UCSD-AML1 (cell line): Measurements from ENCODE around the gene SRGAP3.

Experiments
- DNase-seq: peaks from one replicate; lab custom pipeline; 2025; ENCODE audit not compliant: unreplicated experiment; lab: John Stamatoyannopoulos, UW

SRGAP3 gene

DNA sequence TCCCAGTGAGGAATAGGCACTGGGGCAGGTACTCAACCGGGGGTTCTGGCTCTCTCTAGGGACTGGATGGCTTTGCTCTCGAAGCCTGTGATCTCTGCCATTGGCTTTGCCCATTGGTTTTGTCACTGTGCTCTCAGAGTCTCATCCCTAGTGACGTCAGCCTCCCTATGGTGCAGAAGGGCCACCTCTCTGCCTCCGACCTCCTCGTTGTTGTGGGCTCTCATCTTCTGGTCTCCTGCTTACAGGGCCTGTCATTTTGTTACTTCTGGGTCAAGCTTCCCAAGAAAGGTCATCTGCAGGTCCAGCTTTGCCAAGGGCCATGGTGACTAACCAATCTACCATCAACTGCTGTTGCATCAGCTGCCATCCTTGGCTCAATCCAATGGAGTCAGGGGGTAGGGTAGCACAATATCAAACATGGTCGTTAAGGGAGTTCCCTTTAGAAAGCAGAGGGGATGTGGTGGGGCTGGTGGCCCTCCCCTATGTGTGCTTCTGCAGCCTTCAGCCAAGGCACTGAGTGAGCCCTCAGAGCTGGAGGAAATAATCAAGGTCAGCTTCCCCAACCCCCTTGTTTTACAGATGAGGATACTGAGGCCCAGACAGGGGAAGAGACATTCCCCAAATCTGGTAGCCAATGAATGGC, 272.8 kb downstream of the SRGAP3 start:
- no peak for DNase-seq

- DNase-seq: no peak
Measured at GRCh38 chr3:8975081-8976020, 274.1 kb downstream of the SRGAP3 start.

DNA sequence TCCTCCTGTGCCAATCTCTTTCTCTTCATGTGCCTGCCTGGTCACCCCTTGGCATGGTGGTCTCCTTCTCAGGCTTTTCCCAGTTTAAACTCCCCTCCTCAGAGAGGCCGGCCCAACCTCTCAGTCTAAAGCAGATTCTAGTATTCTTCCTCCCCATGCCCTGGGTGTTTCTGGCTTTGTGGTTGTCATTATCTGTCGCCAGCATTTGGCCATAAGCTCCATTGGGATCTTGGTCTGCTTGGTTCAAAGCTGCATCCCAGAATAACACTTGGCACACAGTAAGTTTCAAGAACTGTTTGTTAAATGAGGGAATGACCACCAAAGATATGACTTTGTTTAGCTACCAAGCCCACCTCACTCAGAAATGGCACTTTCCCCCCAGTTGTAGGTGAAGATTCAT, 275.0 kb downstream of the SRGAP3 start:
- DNase-seq: no peak

DNA sequence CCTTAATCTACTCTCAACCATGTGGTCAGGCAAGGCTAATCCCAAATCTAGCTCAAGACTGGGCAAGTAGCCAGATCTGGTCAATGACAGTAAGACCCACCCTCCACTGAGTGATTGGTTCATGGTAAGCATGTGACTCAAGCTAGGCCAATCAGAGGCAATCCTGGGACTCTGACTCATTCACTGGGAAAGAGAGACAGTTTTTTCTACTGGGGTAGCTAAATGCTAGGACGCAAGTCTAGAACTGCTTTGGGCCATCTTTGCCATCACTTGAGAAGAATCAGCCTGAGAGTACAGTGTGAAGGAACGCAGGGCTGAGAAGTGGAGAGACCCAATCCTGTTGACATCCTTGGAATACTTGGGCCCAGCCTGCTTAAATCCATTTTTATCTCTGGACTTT, 276.8 kb downstream of the SRGAP3 start:
- DNase-seq: no peak

GRCh38 chr3:8970971-8971589, 278.4 kb downstream of the SRGAP3 start:
- peak; percentile 44 for DNase-seq

GRCh38 chr3:8969241-8969640, 280.2 kb downstream of the SRGAP3 start:
- DNase-seq: no peak

DNA sequence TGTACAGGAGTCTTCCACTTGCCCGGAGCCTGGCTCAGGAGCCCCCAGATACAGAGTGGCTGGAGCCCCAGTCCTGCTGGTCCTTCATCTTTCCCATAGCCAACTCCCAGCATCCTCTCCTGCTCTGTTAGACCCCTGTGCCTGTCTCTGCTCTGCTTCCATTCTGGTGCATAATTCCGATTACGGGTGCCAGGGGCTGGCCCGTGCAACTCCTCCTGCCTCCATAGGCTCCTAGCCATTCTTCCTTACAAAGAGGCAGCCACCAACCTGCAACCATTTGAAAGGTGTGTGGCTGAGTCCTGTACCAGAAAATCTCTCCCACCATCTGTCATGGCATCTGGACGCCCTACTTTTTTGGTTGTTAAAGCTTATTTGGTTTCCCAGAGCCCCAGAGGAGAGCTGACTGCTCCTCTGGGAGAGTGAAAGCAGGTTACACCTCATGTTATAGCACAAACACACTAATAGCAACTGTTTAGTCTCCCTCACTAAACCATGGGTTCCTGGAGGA, 281.0 kb downstream of the SRGAP3 start:
- no peak for DNase-seq

GRCh38 chr3:8967553-8967952, 281.9 kb downstream of the SRGAP3 start:
- no peak for DNase-seq

DNA sequence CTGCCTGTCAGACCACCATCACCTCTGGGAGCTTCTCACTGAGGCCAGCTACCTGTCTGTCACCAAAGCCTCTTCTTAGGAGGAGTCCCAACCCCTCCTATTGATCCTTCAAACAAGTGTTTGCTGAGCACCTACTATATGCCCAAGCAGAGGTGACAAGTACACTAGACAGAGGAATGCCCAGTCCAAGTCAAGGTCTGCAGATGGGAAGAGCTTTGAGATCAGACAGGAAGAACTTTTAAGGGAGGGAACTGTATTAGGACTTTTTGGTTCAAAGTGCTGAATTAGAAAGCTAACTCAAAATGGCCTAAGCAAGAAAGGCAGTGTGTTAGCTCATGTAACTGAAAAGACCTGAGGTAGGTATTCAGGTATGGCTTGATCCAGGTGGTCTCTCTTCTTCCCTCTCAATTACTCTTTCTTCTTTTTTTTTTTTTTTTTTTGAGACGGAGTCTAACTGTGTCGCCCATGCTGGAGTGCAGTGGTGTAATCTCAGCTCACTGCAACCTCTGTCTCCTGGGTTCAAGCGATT, 282.6 kb downstream of the SRGAP3 start:
- no peak for DNase-seq

GRCh38 chr3:8966150-8966819, 283.2 kb downstream of the SRGAP3 start:
- no peak for DNase-seq

- DNase-seq: no peak
Measured at GRCh38 chr3:8964436-8965370, 284.7 kb downstream of the SRGAP3 start.

DNA sequence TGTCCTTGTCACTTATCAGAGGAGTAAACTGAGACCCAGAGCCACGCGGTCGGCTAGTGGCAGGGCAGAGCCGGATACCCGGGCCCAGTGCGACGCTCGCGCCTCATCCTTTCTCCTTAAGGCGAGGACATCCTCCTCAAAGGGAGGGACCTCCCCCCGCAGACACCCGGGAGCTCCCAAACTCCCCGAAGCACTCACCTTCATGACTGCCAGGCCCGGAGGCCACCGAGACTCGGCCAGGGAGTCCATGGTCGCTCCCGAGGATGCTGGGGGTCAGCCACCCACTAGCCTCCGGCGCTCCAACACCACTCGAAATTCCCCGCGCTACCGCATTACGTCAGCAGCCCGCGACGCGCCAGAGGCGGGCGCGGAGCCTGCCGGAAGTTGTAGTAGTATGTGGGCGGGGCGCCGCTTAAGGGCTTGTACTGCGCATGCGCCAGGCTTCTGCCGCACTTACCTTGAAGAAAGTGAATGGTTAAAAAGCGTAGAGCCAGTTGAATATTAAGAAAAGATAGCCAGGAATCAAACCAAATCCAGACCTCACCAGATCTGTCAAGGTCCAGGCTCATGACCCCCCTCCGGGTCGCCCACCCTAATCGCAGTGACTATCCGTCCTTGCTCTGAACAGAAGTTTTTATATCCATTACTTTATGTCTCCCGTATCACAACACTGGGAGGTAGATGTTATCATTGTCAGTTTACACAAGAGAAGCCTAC, 286.2 kb downstream of the SRGAP3 start, which contains the start of gene RAD18:
Gene RAD18, minus strand, starts transcription at position 336 of the 717 bp plus-strand sequence. Its CDS starts 87 bp downstream, at position 249.
- DNase-seq: peak; percentile 92

DNA sequence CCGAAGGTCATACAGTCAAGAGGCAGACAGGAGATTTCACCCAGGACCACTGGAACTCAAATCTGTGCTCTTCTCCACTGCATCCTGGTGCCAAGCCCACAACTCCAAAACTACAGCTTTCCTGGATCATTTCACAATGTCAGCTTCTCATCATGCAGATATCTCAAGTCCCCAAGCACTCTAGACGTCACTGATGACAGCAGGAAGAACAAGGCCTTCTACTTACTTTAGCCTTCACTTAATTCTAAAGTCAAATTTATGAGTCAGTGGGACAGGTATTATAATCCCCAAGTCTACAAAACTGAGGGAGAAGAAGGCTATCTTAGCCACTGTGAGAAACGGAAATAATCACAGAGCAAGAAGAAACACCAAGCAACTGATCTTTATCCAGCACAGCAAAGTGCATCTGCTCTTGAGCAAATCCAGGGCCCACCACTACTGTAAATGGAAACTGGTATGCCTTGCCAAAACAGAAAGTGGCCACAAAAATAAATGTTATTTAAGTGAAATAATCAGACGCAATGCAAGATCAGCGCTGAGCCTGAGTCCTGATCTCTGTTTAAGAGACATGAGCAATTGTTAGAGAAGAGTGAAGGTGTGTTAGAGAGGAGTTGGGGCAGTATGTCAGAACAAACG, 287.1 kb downstream of the SRGAP3 start:
- no peak for DNase-seq

GRCh38 chr3:8959668-8960067, 289.8 kb downstream of the SRGAP3 start:
- no peak for DNase-seq

- DNase-seq: no peak
Measured at GRCh38 chr3:8954938-8955763, 294.3 kb downstream of the SRGAP3 start.

GRCh38 chr3:8953313-8953712, 296.1 kb downstream of the SRGAP3 start:
- no peak for DNase-seq

DNA sequence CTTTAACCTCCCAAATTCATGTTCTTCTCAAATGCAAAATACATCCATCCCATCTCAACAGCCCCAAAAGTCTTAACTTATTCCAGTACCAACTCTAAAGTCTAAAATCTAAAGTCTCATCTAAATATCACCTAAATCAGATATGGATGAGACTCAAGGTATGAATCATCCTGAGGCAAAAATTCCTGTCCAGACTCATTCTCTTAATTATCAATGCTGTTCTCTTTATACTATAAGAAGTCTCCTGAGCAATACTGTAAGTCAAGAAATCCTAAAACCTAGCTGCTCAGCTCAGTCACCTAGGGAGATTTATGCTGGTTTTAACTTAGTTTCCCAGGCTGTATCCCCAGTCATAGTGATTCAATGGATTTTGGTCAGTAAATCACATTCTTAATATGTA, 297.3 kb downstream of the SRGAP3 start:
- DNase-seq: no peak
